HG02885 (cell line): ENCODE measurements around the gene LRRC18.

Experiments used
- ATAC-seq: cut with Tn5 transposase; IDR thresholded peaks from one replicate; pipeline ENCODE4 v1.9.1; 2021; ENCODE audit warnings: mild to moderate bottlenecking; ENCODE audit not compliant: unreplicated experiment, poor library complexity

Gene LRRC18

DNA sequence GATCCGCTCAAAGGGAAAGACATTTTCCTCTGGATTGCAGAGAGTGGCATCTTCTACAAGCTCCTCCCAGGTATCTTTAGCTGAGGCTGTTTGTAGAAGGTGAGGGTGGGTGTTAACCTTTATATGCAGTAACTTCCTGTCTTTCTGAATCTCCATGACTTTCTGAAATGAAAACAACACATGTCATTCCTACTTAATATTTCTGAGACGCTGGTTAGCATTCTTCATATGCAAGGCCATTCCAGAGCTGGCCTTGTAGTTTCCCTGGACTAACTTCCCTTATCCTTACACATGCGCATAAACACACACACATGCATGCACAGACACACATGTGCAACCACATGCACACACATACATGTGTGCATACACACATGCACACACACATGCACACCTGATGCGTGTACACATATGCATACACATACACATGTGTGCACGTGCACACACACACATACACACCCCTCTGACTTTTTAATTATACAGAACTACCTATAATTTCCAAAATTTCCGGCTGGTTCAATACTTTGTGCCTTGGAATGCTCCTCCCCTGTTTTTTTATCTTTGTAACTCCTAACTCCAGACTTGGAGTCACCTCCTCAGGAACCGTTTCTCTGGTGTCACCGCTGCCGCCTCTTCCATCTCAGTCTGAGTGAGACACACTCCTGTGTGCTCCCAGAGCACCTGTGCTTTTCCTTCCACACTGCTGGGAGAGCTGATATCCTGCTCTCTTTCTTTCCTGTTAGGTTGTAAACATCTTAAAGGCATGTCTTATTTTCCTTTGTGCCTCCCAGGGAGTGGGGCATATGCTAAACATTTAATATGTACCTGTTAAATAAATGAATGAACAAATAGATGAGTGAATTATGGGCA is 55.2 kb downstream of the LRRC18 start:
- ATAC-seq = no peak

DNA sequence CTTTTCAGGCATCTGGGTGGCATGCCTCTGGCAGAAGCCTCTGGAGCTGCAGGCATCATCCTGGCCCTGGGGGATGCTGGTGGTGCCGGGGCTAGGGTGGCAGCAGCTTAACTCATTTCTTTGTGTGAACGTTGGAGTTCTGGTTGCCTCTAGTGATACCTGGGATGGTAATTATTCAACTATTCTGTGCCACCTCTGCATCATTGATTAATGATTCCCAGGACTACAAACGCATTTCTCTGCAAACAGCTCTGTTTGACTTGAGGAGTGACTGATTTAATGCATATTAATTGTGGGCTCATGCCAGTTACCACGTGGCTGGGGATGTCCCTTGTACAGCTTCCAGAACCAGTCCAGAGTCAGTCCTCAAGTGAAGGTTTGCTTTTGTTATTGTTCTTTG is 55.9 kb downstream of the LRRC18 start:
- no peak for ATAC-seq

DNA sequence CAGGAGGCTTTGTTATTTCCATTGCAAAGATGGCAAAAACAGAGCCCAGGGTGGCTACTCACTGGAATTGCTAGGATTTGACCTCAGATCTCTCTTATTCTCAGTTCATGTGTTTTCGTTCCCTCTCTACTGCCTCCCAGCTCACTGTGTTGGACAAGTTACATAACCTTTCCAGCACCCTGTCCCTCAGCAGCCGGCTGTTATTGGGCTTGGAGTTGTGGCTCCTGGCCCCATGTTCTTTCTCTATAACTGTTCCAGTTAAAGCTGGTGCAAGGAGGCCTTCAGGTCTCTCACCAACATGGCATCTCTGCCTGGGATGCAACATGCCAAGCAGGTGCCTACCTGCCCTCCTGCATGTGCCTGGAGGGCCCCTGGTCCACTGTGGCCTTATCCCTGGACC is 56.8 kb downstream of the LRRC18 start:
- no peak for ATAC-seq

DNA sequence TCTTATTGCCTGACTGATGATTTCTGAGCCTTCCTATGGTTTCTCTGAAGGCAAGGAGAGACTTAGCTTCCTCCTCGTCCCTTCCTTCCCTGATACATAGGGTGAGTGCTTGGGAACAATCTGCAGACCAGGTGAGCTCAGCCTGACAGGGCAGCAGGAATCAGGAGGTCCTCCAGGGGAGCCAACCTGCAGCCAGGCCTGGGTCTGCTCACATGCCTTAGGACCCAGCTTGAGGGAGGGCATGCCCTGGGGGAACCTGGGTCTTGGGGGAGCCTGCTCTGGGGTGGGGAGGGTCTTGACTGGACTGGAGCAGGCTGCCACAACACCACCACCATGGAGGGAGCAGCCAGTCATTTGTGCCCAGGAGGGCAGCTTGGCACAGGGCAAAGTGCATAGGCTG is 57.7 kb downstream of the LRRC18 start:
- no peak for ATAC-seq

DNA sequence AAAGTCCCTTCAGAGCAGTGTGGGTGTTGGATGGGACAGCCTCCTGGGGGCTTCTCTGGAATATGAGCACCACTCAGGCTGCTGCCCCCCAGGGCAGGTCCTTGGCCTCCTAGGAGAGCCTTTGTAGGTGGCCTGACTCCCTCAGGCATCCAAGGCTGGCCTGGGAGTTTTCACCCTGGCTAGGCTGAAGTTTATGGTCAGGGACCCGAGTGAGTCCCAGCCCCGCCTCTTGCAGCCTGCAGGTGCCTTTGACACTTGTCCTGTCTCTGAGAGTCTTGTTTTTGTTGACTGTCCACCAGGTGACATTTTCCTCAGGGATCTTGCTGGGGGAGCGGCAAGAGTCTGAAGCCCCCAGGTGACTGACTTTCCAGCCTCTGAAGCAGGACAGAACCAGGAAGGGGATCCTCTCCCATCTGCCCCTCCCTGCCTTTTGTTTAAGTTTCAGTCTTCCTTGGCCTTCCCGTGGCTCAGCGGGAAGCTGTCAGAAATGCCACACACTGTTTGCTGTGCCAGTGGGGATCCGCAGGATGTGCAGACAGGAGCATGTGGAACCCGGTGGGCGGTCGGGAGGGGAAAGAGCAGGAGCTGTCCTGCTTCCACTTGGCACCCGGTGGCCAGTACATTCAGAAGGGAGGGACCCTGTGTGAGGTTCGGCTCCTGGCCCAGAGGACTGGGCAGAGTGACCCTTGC is 59.5 kb downstream of the LRRC18 start:
- ATAC-seq = no peak

DNA sequence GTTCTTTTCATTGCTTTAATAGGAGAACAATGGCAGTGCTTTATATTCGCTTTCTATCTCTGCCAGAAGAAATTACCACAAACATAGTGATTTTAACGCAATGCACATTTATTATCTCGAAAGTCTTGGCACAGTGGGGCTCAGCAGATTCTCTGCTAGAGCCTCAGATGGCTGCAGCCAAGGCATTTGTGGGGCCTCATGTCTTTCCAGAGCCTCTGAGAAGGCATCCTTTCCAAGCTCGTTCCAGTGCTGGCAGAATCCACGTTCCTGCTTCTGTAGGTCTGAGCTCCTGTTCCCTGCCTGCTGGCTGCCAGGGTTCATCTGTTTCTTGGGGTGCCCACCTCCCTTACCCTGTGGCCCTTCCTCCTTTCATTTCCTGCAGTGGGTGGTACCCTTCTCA is 60.2 kb downstream of the LRRC18 start:
- no peak for ATAC-seq

DNA sequence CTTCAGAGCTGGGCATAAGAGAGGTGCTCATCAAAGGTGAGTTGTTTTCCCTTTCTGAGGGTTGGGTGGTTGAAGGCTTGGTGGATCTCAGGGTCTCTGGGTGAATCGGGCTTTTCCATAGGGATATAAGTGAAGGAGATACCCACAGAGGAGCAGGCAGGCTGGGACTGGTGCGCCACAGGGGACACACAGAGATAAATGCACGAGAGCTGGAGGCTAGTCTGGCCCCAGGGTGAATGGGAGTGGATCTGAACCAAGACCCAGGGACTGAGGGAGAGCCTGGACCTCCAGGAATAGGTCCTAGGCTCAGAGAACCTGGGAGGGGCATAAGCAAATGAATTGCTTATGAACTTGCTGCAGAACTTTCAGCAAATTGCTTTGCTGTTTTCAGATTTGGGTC is 61.5 kb downstream of the LRRC18 start:
- no peak for ATAC-seq

DNA sequence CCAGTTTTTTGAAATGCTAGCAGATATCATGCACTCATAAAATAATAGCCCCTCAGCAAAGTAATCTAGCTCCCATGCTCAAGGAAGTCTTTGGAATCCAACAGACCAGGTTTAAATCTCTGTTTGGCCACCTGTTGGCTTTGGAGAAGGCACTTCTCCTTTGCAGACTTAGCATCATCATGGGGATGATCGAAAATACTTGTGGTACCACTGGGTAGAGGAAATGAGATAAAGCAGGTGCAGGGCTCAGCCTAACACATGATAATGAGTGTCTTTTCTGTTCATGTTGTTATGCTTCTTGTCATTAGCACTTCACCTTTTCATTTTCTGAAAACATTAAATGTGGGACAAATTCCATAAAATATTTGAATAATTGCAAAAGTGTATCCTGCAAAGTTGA is 67.4 kb downstream of the LRRC18 start:
- ATAC-seq = no peak
